HCT116 (cell line): ENCODE results near the gene KHK.

ENCODE experiments used
- CTCF ChIP-seq, 3 experiments: fragments of 200-600 bp in 1 of 3; sonication (generic) in 1 of 3; IDR thresholded peaks in 2 of 3; conservative IDR thresholded peaks in 1 of 3; 2 replicates each; pipeline ENCODE4 v1.5.1; 2012 to 2017; ENCODE audit warnings: low read depth in 2 of 3, low read length in 2 of 3, antibody characterized with exemption in 1 of 3, borderline replicate concordance in 1 of 3, control low read depth in 1 of 3, mild to moderate bottlenecking in 1 of 3, mixed read lengths in 1 of 3, mixed run types in 1 of 3, moderate library complexity in 1 of 3; ENCODE audit not compliant: insufficient read depth in 1 of 3
- EZH2 ChIP-seq: fragments of 200-600 bp; sonication (generic); IDR thresholded peaks from 2 replicates; pipeline ENCODE4 v1.6.1; 2017; ENCODE audit warnings: antibody characterized with exemption, mixed run types
- EZH2phosphoT487 ChIP-seq: fragments of 200-600 bp; IDR thresholded peaks from 2 replicates; pipeline ENCODE4 v1.6.1; 2018; ENCODE audit warnings: antibody characterized with exemption, borderline replicate concordance
- FOSL1 ChIP-seq: IDR thresholded peaks from 2 replicates; pipeline ENCODE4 v1.6.1; 2012; ENCODE audit warnings: low read depth
- POLR2A ChIP-seq: IDR thresholded peaks from 2 replicates; pipeline ENCODE4 v1.7.0; 2011; ENCODE audit warnings: borderline replicate concordance; ENCODE audit not compliant: insufficient read depth, insufficient read length; ENCODE audit errors: extremely low read depth
- POLR2AphosphoS5 ChIP-seq: IDR thresholded peaks from 2 replicates; pipeline ENCODE4 v1.6.1; 2011; ENCODE audit warnings: mild to moderate bottlenecking, low read depth, low read length, moderate library complexity
- TCF7L2 ChIP-seq: IDR thresholded peaks from 2 replicates; pipeline ENCODE4 v1.7.0; 2011; ENCODE audit warnings: borderline replicate concordance, inconsistent platforms; ENCODE audit not compliant: insufficient read depth, insufficient read length; ENCODE audit errors: extremely low read depth
- ZBTB33 ChIP-seq: IDR thresholded peaks from 2 replicates; pipeline ENCODE4 v1.6.1; 2011; ENCODE audit warnings: mild to moderate bottlenecking, low read length, moderate library complexity; ENCODE audit not compliant: insufficient replicate concordance; ENCODE audit errors: extremely low read depth

DNA sequence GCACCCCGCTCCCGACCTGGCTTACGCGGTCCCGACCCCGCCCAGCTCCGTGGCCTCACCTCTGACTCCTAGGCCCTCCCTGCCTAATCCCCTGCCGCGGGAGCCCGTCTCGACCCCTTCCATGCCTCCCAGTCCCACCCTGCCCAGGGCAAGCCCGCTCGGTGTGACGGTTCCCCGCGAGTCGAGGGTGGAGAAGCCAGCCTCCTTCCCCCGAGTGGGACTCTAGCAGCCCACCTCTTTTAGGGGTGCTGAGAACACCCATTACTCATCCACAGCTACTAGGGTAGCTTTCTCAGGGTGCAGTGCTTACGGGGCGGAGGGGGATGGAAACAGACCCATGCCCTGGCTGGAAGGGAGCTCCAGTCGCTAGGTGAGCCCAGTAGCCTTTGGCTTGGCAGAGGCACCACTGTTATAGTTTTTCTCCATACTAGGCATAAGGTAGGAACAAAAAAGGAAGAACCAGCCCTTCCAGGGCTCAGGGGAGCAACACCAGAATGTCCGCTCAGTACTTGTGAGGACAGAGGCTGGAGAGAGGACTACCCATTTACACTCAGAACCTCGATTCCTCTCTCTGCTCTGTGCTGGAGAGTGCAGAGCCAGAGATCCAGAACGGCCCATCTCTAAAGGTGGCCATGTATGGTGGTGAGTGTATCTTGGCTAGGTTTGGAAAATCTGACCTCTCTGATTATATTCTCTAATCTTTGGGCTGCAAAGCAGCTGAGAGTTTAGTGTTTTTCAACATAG lies 34.5 kb upstream of the KHK start:
- no peak for TF ChIP-seq EZH2phosphoT487
- TF ChIP-seq FOSL1 = no peak
- TF ChIP-seq POLR2A = no peak
- TF ChIP-seq POLR2AphosphoS5 = no peak
- TF ChIP-seq ZBTB33 = no peak
- TF ChIP-seq TCF7L2 = no peak
- no peak for TF ChIP-seq CTCF (IDR thresholded peaks at IDR 0.05 in 2 of 3, conservative IDR thresholded peaks at IDR 0.05 in 1 of 3; ENCODE audit: borderline replicate concordance in 1 of 3, insufficient read depth in 1 of 3, low read depth in 2 of 3, low read length in 2 of 3)
- TF ChIP-seq EZH2 = no peak
